Peyer's patch (tissue), 4 donors: Measurements from ENCODE around the gene OPN3. TPM values are rescaled to one million over a fixed set of nuclear protein-coding genes. Genes with fewer than 3 reads are reported as not detected.

Experiments used
- DNase-seq, 3 donors: peaks; one replicate each; pipeline ENCODE4 v3.0.0-alpha.2; 2017 to 2019
- H3K27ac ChIP-seq, 4 donors: fragments of 200-600 bp; sonication (generic); one replicate each; pipeline ENCODE4 v1.5.1; 2016 to 2019
- H3K27me3 ChIP-seq, 2 donors: fragments of 200-600 bp; sonication (generic); one replicate each; pipeline ENCODE4 v1.5.1; 2019
- H3K36me3 ChIP-seq, 3 donors: fragments of 200-600 bp; sonication (generic); one replicate each; pipeline ENCODE4 v1.5.1; 2016 to 2019
- H3K4me1 ChIP-seq, 4 donors: fragments of 200-600 bp; sonication (generic); one replicate each; pipeline ENCODE4 v1.5.1; 2016 to 2019
- H3K4me3 ChIP-seq, 4 donors: fragments of 200-600 bp; sonication (generic); 1 replicate in 3 of 4; 2 replicates in 1 of 4; pipeline ENCODE4 v1.5.1; 2016 to 2019; ENCODE audit warnings: mild to moderate bottlenecking in 1 of 4
- H3K9me3 ChIP-seq, 4 donors: fragments of 200-600 bp; sonication (generic); one replicate each; pipeline ENCODE4 v1.5.1; 2016 to 2019; ENCODE audit warnings: mild to moderate bottlenecking in 1 of 4
- CTCF ChIP-seq, 6 experiments: fragments of 450-650 bp in 4 of 6; fragments of 200-600 bp in 2 of 6; sonication (generic) in 1 of 6; IDR thresholded peaks; one replicate each; pipeline ENCODE4 v1.5.1; 2017 to 2019; ENCODE audit warnings: antibody characterized with exemption in 6 of 6, mild to moderate bottlenecking in 3 of 6, moderate library complexity in 1 of 6
- POLR2A ChIP-seq, 2 donors: fragments of 450-650 bp; IDR thresholded peaks; one replicate each; pipeline ENCODE4 v1.5.1; 2017; ENCODE audit warnings: antibody characterized with exemption in 2 of 2, mild to moderate bottlenecking in 2 of 2, moderate library complexity in 2 of 2
- total RNA-seq, 4 donors: library from RNA; depleted of rRNA; stranded (reverse); fragments of >200 nt; gene quantifications; one replicate each; pipeline ENCODE4 v1.1.0, GENCODE V29; 2016

The OPN3 gene
- total RNA-seq, 4 donors from 2014 or later, result 17.3 to 23.1 (median 20.9) TPM

- TF ChIP-seq CTCF (IDR thresholded peaks at IDR 0.05), result no peak
- no peak for TF ChIP-seq POLR2A (IDR thresholded peaks at IDR 0.05)
- H3K27me3 ChIP-seq, result no peaks in the 10 kb centered on the region
- no peak overlapping the region for H3K27ac ChIP-seq
- no peak for DNase-seq
- H3K36me3 ChIP-seq, result no peaks in the 10 kb centered on the region
- no peak overlapping the region for H3K4me3 ChIP-seq
- H3K9me3 ChIP-seq, result no peaks in the 10 kb centered on the region
- H3K4me1 ChIP-seq, result no peaks in the 10 kb centered on the region
These were observed 66.0 kb downstream of the OPN3 start for GRCh38 chr1:241574154-241574553.

GRCh38 chr1:241569848-241570247, 70.3 kb downstream of the OPN3 start:
- Histone ChIP-seq H3K4me1 (no peaks in the 10 kb centered on the region), H3K36me3 (no peaks in the 10 kb centered on the region), H3K9me3 (no peaks in the 10 kb centered on the region), H3K27me3 (no peaks in the 10 kb centered on the region), H3K27ac (no peak overlapping the region), H3K4me3 (no peak overlapping the region)
- no peak for DNase-seq
- TF ChIP-seq POLR2A (IDR thresholded peaks at IDR 0.05), result no peak
- no peak for TF ChIP-seq CTCF (IDR thresholded peaks at IDR 0.05)

GRCh38 chr1:241560849-241561187, 79.4 kb downstream of the OPN3 start:
- Histone ChIP-seq H3K36me3 (no peaks in the 10 kb centered on the region), H3K4me1 (no peaks in the 10 kb centered on the region), H3K27me3 (no peaks in the 10 kb centered on the region), H3K4me3 (no peak overlapping the region), H3K27ac (no peak overlapping the region), H3K9me3 (no peaks in the 10 kb centered on the region)
- TF ChIP-seq CTCF (IDR thresholded peaks at IDR 0.05) (no peak), POLR2A (IDR thresholded peaks at IDR 0.05) (no peak)
- DNase-seq, result no peak

GRCh38 chr1:241560146-241560848, 79.9 kb downstream of the OPN3 start:
- DNase-seq, result no peak
- H3K27ac ChIP-seq, result no peak overlapping the region
- H3K9me3 ChIP-seq, result no peaks in the 10 kb centered on the region
- no peak overlapping the region for H3K4me3 ChIP-seq
- TF ChIP-seq CTCF (IDR thresholded peaks at IDR 0.05) (no peak), POLR2A (IDR thresholded peaks at IDR 0.05) (no peak)
- H3K27me3 ChIP-seq, result no peaks in the 10 kb centered on the region
- no peaks in the 10 kb centered on the region for H3K36me3 ChIP-seq
- no peaks in the 10 kb centered on the region for H3K4me1 ChIP-seq

- Histone ChIP-seq H3K4me1 (no peaks in the 10 kb centered on the region), H3K9me3 (no peaks in the 10 kb centered on the region), H3K27me3 (no peaks in the 10 kb centered on the region), H3K27ac (no peak overlapping the region), H3K4me3 (no peak overlapping the region), H3K36me3 (no peaks in the 10 kb centered on the region)
- DNase-seq, result no peak
- TF ChIP-seq CTCF (IDR thresholded peaks at IDR 0.05) (no peak), POLR2A (IDR thresholded peaks at IDR 0.05) (no peak)
These were observed 82.5 kb downstream of the OPN3 start for GRCh38 chr1:241557551-241558193.
